Neural crest cell (in vitro differentiated cells): ENCODE results near the gene NRIP1. TPM values are rescaled to one million over a fixed set of nuclear protein-coding genes. Genes with fewer than 3 reads are reported as not detected.

ENCODE experiments used
- DNase-seq: peaks from one replicate; pipeline ENCODE4 v3.0.0; 2021; ENCODE audit warnings: low read depth, mixed read lengths, low spot score
- H3K27ac Mint-ChIP-seq: one replicate; pipeline ENCODE4 v1.8.0; 2021; ENCODE audit warnings: mild to moderate bottlenecking, mixed read lengths; ENCODE audit not compliant: unreplicated experiment
- H3K27me3 Mint-ChIP-seq: 2 replicates; pipeline ENCODE4 v1.8.0; 2021; ENCODE audit warnings: low read depth, mild to moderate bottlenecking, mixed read lengths
- H3K36me3 Mint-ChIP-seq: 2 replicates; pipeline ENCODE4 v1.8.0; 2021; ENCODE audit warnings: low read depth, mild to moderate bottlenecking, mixed read lengths
- H3K4me1 Mint-ChIP-seq: 2 replicates; pipeline ENCODE4 v1.8.0; 2021; ENCODE audit warnings: mixed read lengths
- H3K4me3 Mint-ChIP-seq: one replicate; pipeline ENCODE4 v1.8.0; 2021; ENCODE audit warnings: mild to moderate bottlenecking, mixed read lengths
- H3K9me3 Mint-ChIP-seq: 2 replicates; pipeline ENCODE4 v1.8.0; 2021; ENCODE audit warnings: mixed read lengths
- total RNA-seq: library from RNA; stranded (reverse); gene quantifications from 2 replicates; pipeline ENCODE4 v1.2.1, GENCODE V29; 2021
- TF ChIP-seq, protein P1 (sequence below): fragments of 200-600 bp; sonication (generic); conservative IDR thresholded peaks from 2 replicates; pipeline ENCODE4 v1.5.0; 2021; ENCODE audit warnings: antibody characterized with exemption, mild to moderate bottlenecking

Gene NRIP1
- total RNA-seq, 1 donor from 2014 or later, result 73.8 TPM

DNA sequence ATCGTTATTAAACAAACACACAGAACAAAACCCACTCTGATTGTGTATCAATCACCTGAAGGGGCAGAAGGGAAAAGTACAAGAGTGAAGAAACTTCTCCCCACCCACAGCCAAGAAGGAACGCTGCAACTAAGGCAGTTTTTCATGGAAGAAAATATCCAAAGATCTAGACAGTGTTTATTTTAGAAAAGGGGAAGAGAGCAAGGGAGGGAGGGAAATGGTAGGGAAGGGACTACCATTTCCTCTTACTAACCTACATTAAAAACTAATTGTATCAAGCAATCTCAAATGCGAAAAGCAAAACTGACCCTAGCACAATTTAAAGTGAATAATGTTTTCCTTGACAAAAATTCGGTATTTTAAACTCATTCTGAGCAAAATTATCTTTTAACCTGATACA lies 3.5 kb downstream of the NRIP1 start:
- no peaks in the 10 kb centered on the region for H3K27me3 Mint-ChIP-seq
- DNase-seq, result no peak
- peaks cover 78% of the 10 kb centered on the region for H3K4me1 Mint-ChIP-seq
- H3K9me3 Mint-ChIP-seq, result no peaks in the 10 kb centered on the region
- peak overlapping the region; percentile 79 for H3K4me3 Mint-ChIP-seq
- TF ChIP-seq, protein P1, sequence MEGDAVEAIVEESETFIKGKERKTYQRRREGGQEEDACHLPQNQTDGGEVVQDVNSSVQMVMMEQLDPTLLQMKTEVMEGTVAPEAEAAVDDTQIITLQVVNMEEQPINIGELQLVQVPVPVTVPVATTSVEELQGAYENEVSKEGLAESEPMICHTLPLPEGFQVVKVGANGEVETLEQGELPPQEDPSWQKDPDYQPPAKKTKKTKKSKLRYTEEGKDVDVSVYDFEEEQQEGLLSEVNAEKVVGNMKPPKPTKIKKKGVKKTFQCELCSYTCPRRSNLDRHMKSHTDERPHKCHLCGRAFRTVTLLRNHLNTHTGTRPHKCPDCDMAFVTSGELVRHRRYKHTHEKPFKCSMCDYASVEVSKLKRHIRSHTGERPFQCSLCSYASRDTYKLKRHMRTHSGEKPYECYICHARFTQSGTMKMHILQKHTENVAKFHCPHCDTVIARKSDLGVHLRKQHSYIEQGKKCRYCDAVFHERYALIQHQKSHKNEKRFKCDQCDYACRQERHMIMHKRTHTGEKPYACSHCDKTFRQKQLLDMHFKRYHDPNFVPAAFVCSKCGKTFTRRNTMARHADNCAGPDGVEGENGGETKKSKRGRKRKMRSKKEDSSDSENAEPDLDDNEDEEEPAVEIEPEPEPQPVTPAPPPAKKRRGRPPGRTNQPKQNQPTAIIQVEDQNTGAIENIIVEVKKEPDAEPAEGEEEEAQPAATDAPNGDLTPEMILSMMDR, result no peak
- H3K36me3 Mint-ChIP-seq, result no peaks in the 10 kb centered on the region
- H3K27ac Mint-ChIP-seq, result no peak overlapping the region

DNA sequence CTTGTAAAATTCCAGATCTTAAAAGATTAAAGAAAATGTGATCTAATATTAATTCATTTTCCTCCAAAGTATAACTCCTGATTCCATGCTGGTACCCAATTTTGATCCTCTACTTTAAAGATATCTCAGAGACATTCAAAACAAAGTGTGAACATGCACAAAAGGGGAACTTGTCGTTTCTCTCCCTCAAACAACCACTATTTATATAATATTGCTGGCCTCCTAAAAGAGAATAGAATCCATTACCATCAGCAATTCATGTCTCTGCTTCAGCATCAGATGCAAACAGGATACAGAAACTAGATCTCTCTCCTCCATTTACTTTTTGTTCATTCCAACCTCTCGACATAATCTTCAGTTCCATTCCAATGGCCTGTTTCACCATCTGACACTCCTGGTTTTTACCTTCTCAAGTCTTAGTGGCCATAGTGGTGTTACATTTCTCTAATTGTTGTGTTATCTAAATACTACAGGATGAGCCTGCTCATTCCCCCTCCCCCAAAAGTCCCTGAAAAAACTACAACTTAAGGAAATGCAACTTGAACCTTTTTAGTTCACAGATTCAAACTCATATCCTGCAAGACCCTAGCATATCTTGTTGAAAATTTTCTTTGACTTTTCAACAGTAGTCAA lies 4.1 kb downstream of the NRIP1 start:
- no peaks in the 10 kb centered on the region for H3K9me3 Mint-ChIP-seq
- peaks cover 75% of the 10 kb centered on the region for H3K4me1 Mint-ChIP-seq
- H3K36me3 Mint-ChIP-seq, result no peaks in the 10 kb centered on the region
- peak overlapping the region; percentile 79 for H3K4me3 Mint-ChIP-seq
- DNase-seq, result no peak
- no peaks in the 10 kb centered on the region for H3K27me3 Mint-ChIP-seq
- no peak overlapping the region for H3K27ac Mint-ChIP-seq
- TF ChIP-seq, protein P1, result no peak

DNA sequence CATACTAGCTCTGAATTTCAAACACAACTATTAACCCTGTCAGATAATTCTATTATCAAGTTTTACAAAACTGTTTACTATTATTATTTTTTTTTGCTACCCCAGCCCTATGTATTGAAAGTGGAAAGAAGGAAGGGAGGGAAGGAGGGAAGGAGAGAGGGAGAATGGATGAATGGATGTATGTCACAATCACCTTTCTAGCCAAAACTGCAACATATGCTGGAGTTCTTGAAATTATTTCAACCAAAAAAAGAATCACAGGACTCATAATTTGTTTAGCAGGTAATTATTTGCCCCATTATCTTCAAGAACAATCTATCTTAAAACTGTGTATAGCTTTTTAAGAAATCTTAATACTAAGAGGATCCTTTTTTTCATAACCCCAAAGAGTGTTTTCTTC lies 5.4 kb downstream of the NRIP1 start:
- Mint-ChIP-seq H3K27ac (no peak overlapping the region), H3K36me3 (no peaks in the 10 kb centered on the region), H3K9me3 (no peaks in the 10 kb centered on the region), H3K27me3 (no peaks in the 10 kb centered on the region), H3K4me3 (peak overlapping the region; percentile 50), H3K4me1 (peaks cover 85% of the 10 kb centered on the region)
- DNase-seq, result no peak
- TF ChIP-seq, protein P1, result no peak

DNA sequence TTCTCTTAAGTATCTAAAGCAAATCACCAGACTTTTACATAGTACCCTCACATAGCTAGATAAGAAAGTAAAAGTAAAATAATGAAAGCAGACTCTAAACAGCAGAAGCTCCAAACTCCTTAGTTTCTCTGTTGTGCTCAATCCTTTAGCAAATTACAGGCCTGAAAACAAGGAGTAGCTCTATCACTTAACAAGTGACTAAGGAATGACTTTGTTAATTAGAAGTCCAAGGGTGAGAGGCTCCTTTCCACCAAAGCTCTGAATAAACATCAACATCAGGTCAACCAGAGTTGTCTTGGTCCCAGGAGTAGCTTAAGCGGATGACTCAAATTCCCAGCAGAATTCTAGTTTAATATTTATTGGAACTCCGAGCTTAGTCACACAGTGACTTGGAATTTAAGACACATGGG lies 5.9 kb downstream of the NRIP1 start:
- H3K27ac Mint-ChIP-seq, result no peak overlapping the region
- no peaks in the 10 kb centered on the region for H3K27me3 Mint-ChIP-seq
- H3K4me1 Mint-ChIP-seq, result peaks cover 90% of the 10 kb centered on the region
- H3K4me3 Mint-ChIP-seq, result peak overlapping the region; percentile 50
- TF ChIP-seq, protein P1, result no peak
- no peaks in the 10 kb centered on the region for H3K9me3 Mint-ChIP-seq
- no peaks in the 10 kb centered on the region for H3K36me3 Mint-ChIP-seq
- no peak for DNase-seq

DNA sequence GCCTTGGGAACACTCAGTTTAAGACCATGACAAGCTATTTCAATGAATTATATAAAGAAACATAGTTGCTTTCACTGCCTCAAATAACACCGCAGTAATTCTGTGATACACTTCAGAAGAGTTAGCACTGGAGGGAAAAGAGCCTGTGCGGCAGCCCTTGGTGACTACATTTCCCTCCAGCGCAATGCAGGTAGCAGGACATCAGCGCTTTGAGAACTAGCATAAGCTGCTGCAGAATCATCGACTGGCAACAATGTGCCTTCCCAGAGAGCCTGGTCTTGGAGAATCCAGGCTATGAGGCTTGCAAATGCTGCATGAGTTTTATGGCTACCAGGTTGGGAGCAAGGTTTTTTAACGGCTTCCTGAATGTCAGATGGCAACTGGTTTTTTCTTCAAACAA lies 7.5 kb downstream of the NRIP1 start:
- no peaks in the 10 kb centered on the region for H3K27me3 Mint-ChIP-seq
- no peak for DNase-seq
- no peaks in the 10 kb centered on the region for H3K36me3 Mint-ChIP-seq
- H3K9me3 Mint-ChIP-seq, result no peaks in the 10 kb centered on the region
- TF ChIP-seq, protein P1, result no peak
- H3K4me1 Mint-ChIP-seq, result peaks cover 87% of the 10 kb centered on the region
- H3K4me3 Mint-ChIP-seq, result no peak overlapping the region
- H3K27ac Mint-ChIP-seq, result no peak overlapping the region
